ENCODE results near the gene BTC. TPM values are rescaled to one million over a fixed set of nuclear protein-coding genes. Genes with fewer than 3 reads are reported as not detected.
A peak's percentile ranks its signal among the peaks of the same experiment; 100 is the strongest.

BTC gene
- total RNA-seq, 1 experiment from 2014 or later = 12.8 TPM

- H3K27me3 ChIP-seq (ENCODE audit: low read length) = no peaks in the 10 kb centered on the region
- H3K9ac ChIP-seq (ENCODE audit: low read length) = peak overlapping the region; percentile 93
- intact Hi-C loops (cut with micrococcal nuclease) = loop anchor here (1.0 to 2.0 kb wide), 2 partner anchors 119 to 259 kb away; no protein-coding TSS in a partner anchor
- no peaks in the 10 kb centered on the region for H3K9me2 ChIP-seq (replicated peaks; ENCODE audit: low read length)
- H3K9me3 ChIP-seq (ENCODE audit: low read length) = no peaks in the 10 kb centered on the region
- no peaks in the 10 kb centered on the region for H3K36me3 ChIP-seq (ENCODE audit: low read depth, low read length)
- ATAC-seq (peak; percentile 82), DNase-seq (peak; percentile 63)
- ChIA-PET CTCF (interaction anchor here (0.5 to 0.7 kb wide), 5 partner anchors 36 to 850 kb away, joined by 3 to 6 read pairs (median 4); no protein-coding TSS in a partner anchor), POLR2A (ENCODE audit: unreplicated experiment) (interaction anchor here (0.6 kb wide), 2 partner anchors 423 to 1571 kb away, joined by 3 to 5 read pairs; no protein-coding TSS in a partner anchor)
- H3K4me3 ChIP-seq (ENCODE audit: low read length) = peak overlapping the region; percentile 86
- H3K27ac ChIP-seq (ENCODE audit: low read length) = peak overlapping the region; percentile 72
- H2AFZ ChIP-seq (ENCODE audit: low read length) = peak overlapping the region; percentile 91
- no peaks in the 10 kb centered on the region for H3K79me2 ChIP-seq (ENCODE audit: low read length)
- no peaks in the 10 kb centered on the region for H3F3A ChIP-seq (ENCODE audit: low read length, unreplicated experiment)
- TF ChIP-seq EZH2 (IDR thresholded peaks at IDR 0.05; ENCODE audit: low read length, unreplicated experiment) (no peak), CTCF (conservative IDR thresholded peaks at IDR 0.05; ENCODE audit: low read depth, low read length) (peak; percentile 72), EZH2phosphoT487 (IDR thresholded peaks at IDR 0.05; ENCODE audit: borderline replicate concordance, low read length) (no peak)
- H3K4me2 ChIP-seq (ENCODE audit: low read length) = peak overlapping the region; percentile 82
- H4K20me1 ChIP-seq (ENCODE audit: low read length) = no peaks in the 10 kb centered on the region
- TSS peak; percentile 71 for BruUV-seq (replicated peaks)
- H3K4me1 ChIP-seq (ENCODE audit: insufficient read depth, low read length) = peaks cover 18% of the 10 kb centered on the region; the same call in 1 of the 2 replicates
Observed at GRCh38 chr4:74793757-74794381, 454 bp downstream of the BTC start.

- Histone ChIP-seq H3K27me3 (ENCODE audit: low read length) (no peaks in the 10 kb centered on the region), H3F3A (ENCODE audit: low read length, unreplicated experiment) (no peaks in the 10 kb centered on the region), H3K9ac (ENCODE audit: low read length) (no peak overlapping the region), H3K9me2 (replicated peaks; ENCODE audit: low read length) (no peaks in the 10 kb centered on the region), H3K36me3 (ENCODE audit: low read depth, low read length) (no peaks in the 10 kb centered on the region), H3K4me2 (ENCODE audit: low read length) (no peak overlapping the region), H3K4me1 (ENCODE audit: insufficient read depth, low read length) (peaks cover 18% of the 10 kb centered on the region; the same call in 1 of the 2 replicates), H3K4me3 (ENCODE audit: low read length) (no peak overlapping the region), H3K9me3 (ENCODE audit: low read length) (no peaks in the 10 kb centered on the region), H3K79me2 (ENCODE audit: low read length) (no peaks in the 10 kb centered on the region), H3K27ac (ENCODE audit: low read length) (no peak overlapping the region), H2AFZ (ENCODE audit: low read length) (no peak overlapping the region), H4K20me1 (ENCODE audit: low read length) (no peaks in the 10 kb centered on the region)
- ChIA-PET CTCF (no interaction called here), POLR2A (ENCODE audit: unreplicated experiment) (no interaction called here)
- no peak for TF ChIP-seq CTCF (conservative IDR thresholded peaks at IDR 0.05; ENCODE audit: low read depth, low read length)
- TF ChIP-seq EZH2phosphoT487 (IDR thresholded peaks at IDR 0.05; ENCODE audit: borderline replicate concordance, low read length) = no peak
- TF ChIP-seq EZH2 (IDR thresholded peaks at IDR 0.05; ENCODE audit: low read length, unreplicated experiment) = no peak
- ATAC-seq (no peak), DNase-seq (no peak)
- no TSS peak for BruUV-seq (replicated peaks)
- intact Hi-C loops (cut with micrococcal nuclease) = no loop called here
Observed at GRCh38 chr4:74790652-74791051, 3.7 kb downstream of the BTC start.

- Histone ChIP-seq H3K9me3 (ENCODE audit: low read length) (no peaks in the 10 kb centered on the region), H3K9me2 (replicated peaks; ENCODE audit: low read length) (no peaks in the 10 kb centered on the region), H3K36me3 (ENCODE audit: low read depth, low read length) (no peaks in the 10 kb centered on the region), H3K79me2 (ENCODE audit: low read length) (no peaks in the 10 kb centered on the region), H3K9ac (ENCODE audit: low read length) (no peak overlapping the region), H3K27ac (ENCODE audit: low read length) (no peak overlapping the region), H3K27me3 (ENCODE audit: low read length) (no peaks in the 10 kb centered on the region), H3F3A (ENCODE audit: low read length, unreplicated experiment) (no peaks in the 10 kb centered on the region), H3K4me2 (ENCODE audit: low read length) (no peak overlapping the region), H4K20me1 (ENCODE audit: low read length) (no peaks in the 10 kb centered on the region), H2AFZ (ENCODE audit: low read length) (no peak overlapping the region), H3K4me1 (ENCODE audit: insufficient read depth, low read length) (peaks cover 13% of the 10 kb centered on the region; the same call in 1 of the 2 replicates), H3K4me3 (ENCODE audit: low read length) (no peak overlapping the region)
- POLR2A ChIA-PET (ENCODE audit: unreplicated experiment) = no interaction called here
- no TSS peak for BruUV-seq (replicated peaks)
- no peak for ATAC-seq
- CTCF ChIA-PET = no interaction called here
- TF ChIP-seq EZH2phosphoT487 (IDR thresholded peaks at IDR 0.05; ENCODE audit: borderline replicate concordance, low read length) (no peak), CTCF (conservative IDR thresholded peaks at IDR 0.05; ENCODE audit: low read depth, low read length) (no peak), EZH2 (IDR thresholded peaks at IDR 0.05; ENCODE audit: low read length, unreplicated experiment) (no peak)
- no peak for DNase-seq
- intact Hi-C loops (cut with micrococcal nuclease) = no loop called here
Observed at GRCh38 chr4:74789518-74789917, 4.8 kb downstream of the BTC start.

Data from PC-3 (cell line).